ENCODE measurements around the gene TBC1D3I.
"Not testable (repeated sequence)": the region's sequence is repeated elsewhere in the genome, so short reads cannot be mapped to it uniquely, and the experiment has no call there.

The TBC1D3I gene

GRCh38 chr17:36209575-36209974 is 54.8 kb downstream of the TBC1D3I start:
- Histone ChIP-seq H3K27me3 (replicated peaks; ENCODE audit: control insufficient read depth, insufficient read depth, low read length) (no peaks in the 10 kb centered on the region), H3K4me3 (replicated peaks; ENCODE audit: low read depth, low read length) (no peak overlapping the region), H3K36me3 (ENCODE audit: control insufficient read depth, insufficient read depth, low read length) (no peaks in the 10 kb centered on the region)
- no peak for DNase-seq (ENCODE audit: extremely low read depth, insufficient read length)
- no peak for TF ChIP-seq CTCF (IDR thresholded peaks at IDR 0.05; ENCODE audit: insufficient read depth, low read length, poor library complexity, severe bottlenecking)

- not testable (repeated sequence) for H3K4me3 ChIP-seq (replicated peaks; ENCODE audit: low read depth, low read length); H3K27me3 ChIP-seq (replicated peaks; ENCODE audit: control insufficient read depth, insufficient read depth, low read length); DNase-seq (ENCODE audit: extremely low read depth, insufficient read length); H3K36me3 ChIP-seq (ENCODE audit: control insufficient read depth, insufficient read depth, low read length)
These were observed 57.0 kb downstream of the TBC1D3I start for GRCh38 chr17:36207383-36207782.

GRCh38 chr17:36206486-36206821 is 57.9 kb downstream of the TBC1D3I start:
- H3K27me3 ChIP-seq (replicated peaks; ENCODE audit: control insufficient read depth, insufficient read depth, low read length); H3K4me3 ChIP-seq (replicated peaks; ENCODE audit: low read depth, low read length); DNase-seq (ENCODE audit: extremely low read depth, insufficient read length); H3K36me3 ChIP-seq (ENCODE audit: control insufficient read depth, insufficient read depth, low read length): not testable (repeated sequence)

- no peaks in the 10 kb centered on the region for H3K27me3 ChIP-seq (replicated peaks; ENCODE audit: control insufficient read depth, insufficient read depth, low read length)
These were observed 58.5 kb downstream of the TBC1D3I start for GRCh38 chr17:36205637-36206485.

GRCh38 chr17:36204724-36205500 is 59.5 kb downstream of the TBC1D3I start:
- no peak overlapping the region for H3K4me3 ChIP-seq (replicated peaks; ENCODE audit: low read depth, low read length)
- DNase-seq (ENCODE audit: extremely low read depth, insufficient read length): no peak
- no peak for TF ChIP-seq CTCF (IDR thresholded peaks at IDR 0.05; ENCODE audit: insufficient read depth, low read length, poor library complexity, severe bottlenecking)
- H3K27me3 ChIP-seq (replicated peaks; ENCODE audit: control insufficient read depth, insufficient read depth, low read length): no peaks in the 10 kb centered on the region
- no peaks in the 10 kb centered on the region for H3K36me3 ChIP-seq (ENCODE audit: control insufficient read depth, insufficient read depth, low read length)

More at GRCh38 chr17:36205637-36206485, 58.5 kb downstream of the TBC1D3I start:
- no peaks in the 10 kb centered on the region for H3K36me3 ChIP-seq (ENCODE audit: control insufficient read depth, insufficient read depth, low read length)
- H3K4me3 ChIP-seq (replicated peaks; ENCODE audit: low read depth, low read length): no peak overlapping the region
- no peak for DNase-seq (ENCODE audit: extremely low read depth, insufficient read length)
- no peak for TF ChIP-seq CTCF (IDR thresholded peaks at IDR 0.05; ENCODE audit: insufficient read depth, low read length, poor library complexity, severe bottlenecking)
